ENCODE data around the gene HYPK.

HYPK gene, protein sequence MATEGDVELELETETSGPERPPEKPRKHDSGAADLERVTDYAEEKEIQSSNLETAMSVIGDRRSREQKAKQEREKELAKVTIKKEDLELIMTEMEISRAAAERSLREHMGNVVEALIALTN

DNA sequence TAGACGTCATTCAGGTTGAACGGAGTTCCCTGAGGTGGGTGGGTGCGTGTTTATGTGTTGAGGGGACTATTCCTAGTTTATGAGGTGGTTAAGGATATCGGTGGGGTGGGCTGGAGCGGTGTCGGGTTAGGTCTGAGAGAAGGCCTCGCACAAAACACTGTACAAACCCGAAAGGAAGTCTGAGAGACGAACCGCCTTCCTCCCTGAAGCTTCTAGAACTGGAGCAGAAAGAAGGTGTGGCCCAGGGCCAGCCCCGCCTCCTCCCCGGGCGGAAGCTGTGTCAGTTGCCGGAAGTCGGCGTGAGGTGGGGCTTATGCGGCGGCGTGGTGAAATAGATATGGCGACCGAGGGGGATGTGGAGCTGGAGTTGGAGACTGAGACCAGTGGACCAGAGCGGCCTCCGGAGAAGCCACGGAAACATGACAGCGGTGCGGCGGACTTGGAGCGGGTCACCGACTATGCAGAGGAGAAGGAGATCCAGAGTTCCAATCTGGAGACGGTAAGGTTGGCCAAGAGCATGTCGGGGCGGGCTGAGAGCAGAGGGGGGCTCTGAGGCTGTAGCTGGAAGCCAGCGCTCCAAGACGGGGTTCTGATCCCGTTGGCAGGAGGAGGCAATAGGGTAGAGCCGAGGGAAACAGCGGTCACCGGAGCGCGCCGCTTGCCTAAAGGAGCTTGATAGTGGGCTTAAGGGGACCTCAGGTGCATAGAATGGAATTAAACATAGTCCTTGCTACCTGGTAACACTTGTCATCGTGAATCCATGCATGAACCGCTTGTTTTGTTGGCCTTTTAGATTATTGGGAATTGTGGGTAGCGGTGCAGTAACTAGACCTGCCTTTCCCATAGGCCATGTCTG lies at the start of gene HYPK:
HYPK (plus strand) TSS at position 314 of the 856 bp plus-strand sequence; CDS start at position 338, 24 bp downstream.
- TF ChIP-seq POLR2A (IDR thresholded peaks at IDR 0.05; ENCODE audit: low read length) (peak; percentile 85), GATA1 (IDR thresholded peaks at IDR 0.05; ENCODE audit: low read depth, low read length) (no peak)
- peak; percentile 91 to 93 for DNase-seq

DNA sequence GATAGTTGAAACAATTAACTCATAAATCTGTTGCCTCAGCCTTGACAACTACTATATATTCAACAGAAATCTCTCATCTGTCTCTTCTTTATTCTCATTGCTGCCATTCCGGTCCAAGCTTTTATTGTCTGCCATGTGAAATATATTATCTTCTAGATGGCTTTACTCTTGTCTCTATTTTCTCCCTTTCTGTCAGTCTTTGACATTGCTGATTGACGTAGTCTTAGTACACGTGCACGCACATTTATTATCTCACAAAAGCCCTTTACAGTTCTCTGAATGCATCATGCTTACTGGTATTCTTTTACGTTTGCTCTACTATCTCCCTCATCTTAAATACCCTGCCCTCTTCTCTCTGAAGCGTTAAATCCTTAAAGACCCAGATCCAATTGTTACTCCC lies 48.5 kb upstream of the HYPK start:
- TF ChIP-seq GATA1 (IDR thresholded peaks at IDR 0.05; ENCODE audit: low read depth, low read length) = no peak
- no peak for TF ChIP-seq POLR2A (IDR thresholded peaks at IDR 0.05; ENCODE audit: low read length)
- no peak for DNase-seq

DNA sequence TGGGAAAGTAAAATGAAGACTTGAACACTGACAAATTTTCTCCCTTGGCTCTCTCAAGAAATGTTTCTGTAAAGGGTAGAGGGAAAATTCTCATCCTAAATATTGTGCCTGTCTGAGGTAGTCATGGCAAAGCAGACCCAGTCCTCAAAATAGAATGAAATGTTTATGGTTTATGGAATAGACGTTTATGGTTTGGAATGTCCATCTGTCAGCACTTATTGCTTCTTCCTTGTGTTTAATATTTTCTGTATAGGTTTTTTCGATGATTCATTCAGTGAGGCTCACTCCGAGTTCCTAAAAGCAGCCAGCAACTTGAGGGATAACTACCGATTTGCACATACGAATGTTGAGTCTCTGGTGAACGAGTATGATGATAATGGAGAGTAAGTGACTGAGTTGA lies 37.6 kb upstream of the HYPK start:
- TF ChIP-seq GATA1 (IDR thresholded peaks at IDR 0.05; ENCODE audit: low read depth, low read length) (no peak), POLR2A (IDR thresholded peaks at IDR 0.05; ENCODE audit: low read length) (no peak)
- DNase-seq = no peak

DNA sequence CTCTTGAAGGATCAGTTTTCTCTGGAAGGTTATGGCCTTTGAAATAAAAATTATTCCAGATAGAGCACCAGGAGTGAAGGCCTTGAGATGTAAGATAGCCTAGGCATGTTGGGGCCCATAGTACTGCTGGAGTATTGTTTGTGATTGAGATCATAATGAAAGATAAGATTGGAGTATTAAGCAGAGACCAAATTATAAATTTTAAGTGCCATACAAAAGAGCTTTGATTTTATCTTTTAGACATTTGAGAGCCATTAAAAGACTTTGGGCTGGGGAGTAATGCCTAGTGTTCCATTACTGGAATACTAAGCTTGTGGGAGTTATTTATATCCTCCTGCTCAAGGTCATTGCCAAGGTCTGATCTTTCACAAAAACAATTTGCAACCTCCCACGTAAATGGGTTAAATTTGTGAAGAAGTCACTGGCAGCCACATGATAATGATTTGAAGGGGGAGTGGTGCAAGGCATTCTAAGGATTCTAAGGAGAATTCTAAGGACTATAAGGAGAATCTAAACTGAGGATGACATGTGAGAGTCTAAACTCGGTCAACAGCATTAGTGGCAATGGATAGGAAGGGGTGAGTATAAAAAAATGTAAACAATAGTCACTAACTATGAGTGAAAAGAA lies 36.5 kb upstream of the HYPK start:
- no peak for DNase-seq
- TF ChIP-seq GATA1 (IDR thresholded peaks at IDR 0.05; ENCODE audit: low read depth, low read length) (no peak), POLR2A (IDR thresholded peaks at IDR 0.05; ENCODE audit: low read length) (no peak)

DNA sequence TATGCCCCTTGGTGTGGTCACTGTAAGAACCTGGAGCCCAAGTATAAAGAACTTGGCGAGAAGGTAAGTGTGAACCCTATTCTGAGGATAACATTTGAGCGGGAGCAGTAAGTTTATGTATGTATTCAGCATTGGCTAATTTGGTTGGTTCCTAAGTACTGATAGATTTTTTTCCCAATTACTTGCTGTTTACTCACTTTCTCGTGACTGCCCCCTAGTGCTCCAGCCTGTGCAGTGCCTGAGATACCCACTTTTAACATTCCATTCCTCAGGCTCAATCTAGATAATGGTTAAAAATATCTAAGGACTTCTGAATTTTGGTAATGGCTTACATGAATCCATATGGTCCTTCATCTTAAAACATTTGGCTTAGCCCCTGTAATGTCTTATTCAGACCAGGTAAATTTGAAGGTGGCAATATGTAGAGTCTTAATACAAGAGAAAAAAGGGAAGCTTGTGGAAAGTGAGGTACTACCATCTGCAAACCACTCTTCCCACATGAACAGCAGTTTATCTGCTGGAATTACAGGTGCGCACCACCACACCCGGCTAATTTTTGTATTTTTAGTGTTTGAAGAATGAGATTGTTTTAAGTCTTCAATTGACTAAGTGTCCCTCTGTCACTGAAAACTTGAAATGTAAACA lies 30.7 kb upstream of the HYPK start:
- TF ChIP-seq POLR2A (IDR thresholded peaks at IDR 0.05; ENCODE audit: low read length) (no peak), GATA1 (IDR thresholded peaks at IDR 0.05; ENCODE audit: low read depth, low read length) (no peak)
- DNase-seq = peak; percentile 68 to 82

DNA sequence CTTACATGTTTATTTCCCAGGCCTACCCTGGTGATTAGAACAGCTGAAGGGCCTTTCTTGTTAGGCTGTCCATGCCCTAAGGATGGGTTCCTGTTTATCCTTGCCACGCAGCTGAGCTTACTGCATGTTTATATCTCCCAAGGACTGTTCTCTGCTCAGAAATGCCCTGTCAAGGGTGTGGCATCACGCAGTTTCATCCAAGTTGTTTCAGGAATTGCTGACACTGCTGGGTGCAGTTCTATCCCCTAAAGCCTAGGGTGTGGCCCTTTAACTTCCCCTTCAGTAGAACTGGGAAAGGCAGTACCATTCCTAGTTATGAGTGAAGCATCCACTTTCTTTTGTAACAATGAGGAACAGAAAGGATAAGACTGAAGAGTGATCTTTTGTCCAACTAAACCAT lies 28.6 kb upstream of the HYPK start:
- peak; percentile 17 to 37 for DNase-seq
- TF ChIP-seq POLR2A (IDR thresholded peaks at IDR 0.05; ENCODE audit: low read length) (no peak), GATA1 (IDR thresholded peaks at IDR 0.05; ENCODE audit: low read depth, low read length) (no peak)

DNA sequence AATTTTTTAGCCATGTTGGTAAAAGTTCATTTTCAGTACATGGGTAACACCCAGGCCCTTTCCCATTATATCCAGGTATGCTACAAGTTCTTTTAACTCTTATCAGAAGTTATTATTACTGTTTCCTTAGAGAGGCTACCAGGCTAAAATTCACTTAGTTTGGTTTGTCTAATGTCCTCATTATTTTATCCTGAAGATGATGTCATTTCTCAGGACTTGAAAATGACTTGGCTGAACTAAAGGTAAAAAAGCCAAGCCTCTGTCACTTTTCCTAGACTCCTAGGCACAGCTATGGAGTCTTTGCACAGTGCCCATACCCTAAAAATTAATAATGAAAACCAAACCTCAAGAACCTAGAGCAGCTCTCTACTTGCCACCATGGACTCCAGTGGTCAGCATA lies 27.8 kb upstream of the HYPK start:
- DNase-seq = no peak
- TF ChIP-seq GATA1 (IDR thresholded peaks at IDR 0.05; ENCODE audit: low read depth, low read length) (no peak), POLR2A (IDR thresholded peaks at IDR 0.05; ENCODE audit: low read length) (no peak)

DNA sequence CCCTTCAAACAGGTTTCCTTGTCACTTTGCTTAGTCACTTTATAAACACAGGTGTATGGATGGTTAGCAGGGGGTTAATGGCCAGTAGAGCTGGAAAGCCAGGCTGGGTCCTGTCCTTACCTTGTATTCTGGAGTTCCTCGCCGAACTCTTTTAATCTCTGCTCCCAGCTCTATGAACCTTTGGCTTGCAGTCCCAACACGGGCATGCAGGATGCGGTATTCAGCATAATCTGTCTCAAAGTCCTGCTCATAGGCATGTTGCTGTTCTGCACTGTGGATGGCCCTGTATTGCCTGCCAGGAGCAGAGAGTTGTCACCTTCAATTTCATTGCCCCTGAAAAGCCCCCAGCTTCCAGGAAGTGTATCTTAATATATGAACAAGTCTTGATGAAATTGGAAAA lies 26.3 kb upstream of the HYPK start:
- no peak for DNase-seq
- TF ChIP-seq POLR2A (IDR thresholded peaks at IDR 0.05; ENCODE audit: low read length) (no peak), GATA1 (IDR thresholded peaks at IDR 0.05; ENCODE audit: low read depth, low read length) (no peak)

DNA sequence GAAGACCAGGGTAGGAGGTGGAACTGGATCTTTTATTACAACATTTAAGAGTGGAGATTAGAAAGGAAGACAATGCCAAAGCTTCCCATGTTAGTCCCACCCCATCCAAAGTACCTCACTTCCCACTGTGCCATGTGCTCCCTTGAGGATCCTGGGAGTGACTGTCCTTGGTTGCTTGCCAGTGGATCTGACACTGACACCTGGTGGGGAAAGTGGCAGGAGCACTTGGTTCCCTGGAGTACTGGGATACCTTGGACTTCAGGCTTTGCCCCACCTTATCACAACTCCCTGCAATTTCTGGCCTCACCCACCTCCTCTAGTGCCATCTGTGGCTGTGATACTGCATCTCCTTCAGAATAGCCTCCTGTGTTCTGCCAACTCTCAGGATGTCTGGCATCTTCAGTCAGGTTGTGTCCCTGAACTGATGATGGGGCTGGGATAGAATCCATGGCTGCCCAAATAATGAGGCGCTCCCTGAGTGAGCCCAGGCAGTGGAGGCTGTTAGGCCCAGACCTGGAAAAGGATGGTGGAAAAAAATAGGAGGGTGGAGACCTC lies 24.9 kb upstream of the HYPK start:
- no peak for TF ChIP-seq GATA1 (IDR thresholded peaks at IDR 0.05; ENCODE audit: low read depth, low read length)
- no peak for TF ChIP-seq POLR2A (IDR thresholded peaks at IDR 0.05; ENCODE audit: low read length)
- DNase-seq = peak; percentile 18 to 42

DNA sequence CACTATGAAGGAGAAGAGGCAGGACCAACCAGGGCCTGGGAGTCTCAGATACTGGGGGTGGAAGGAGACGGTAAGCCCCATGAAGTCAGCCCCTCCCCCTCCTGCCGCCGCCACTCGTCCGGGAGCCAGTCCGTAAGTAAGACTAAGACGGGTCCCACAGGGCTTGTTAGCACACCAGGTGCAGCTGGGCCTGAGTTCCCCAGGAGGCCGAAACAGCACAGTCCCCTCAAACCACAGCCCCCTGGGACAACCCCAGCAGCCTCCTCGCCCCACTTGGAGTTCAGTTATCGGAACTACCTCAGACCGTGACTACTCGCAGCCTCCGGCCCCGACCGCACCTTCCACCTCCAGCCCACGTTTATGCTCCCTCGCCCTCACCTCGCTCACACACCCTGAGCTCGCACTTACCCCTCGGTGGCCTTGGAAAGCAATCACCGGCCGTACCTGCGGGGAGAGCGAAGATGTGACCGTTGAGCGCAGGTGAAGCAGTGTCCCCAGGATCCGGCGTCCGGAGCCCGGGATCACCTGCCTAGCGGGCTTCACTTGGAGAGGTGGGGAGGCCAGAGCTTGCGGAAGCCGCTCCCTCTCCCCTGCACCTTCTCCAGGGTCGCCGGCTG lies 24.2 kb upstream of the HYPK start:
- TF ChIP-seq GATA1 (IDR thresholded peaks at IDR 0.05; ENCODE audit: low read depth, low read length) (no peak), POLR2A (IDR thresholded peaks at IDR 0.05; ENCODE audit: low read length) (no peak)
- DNase-seq = peak in 1 of 2 experiments; percentile 20

DNA sequence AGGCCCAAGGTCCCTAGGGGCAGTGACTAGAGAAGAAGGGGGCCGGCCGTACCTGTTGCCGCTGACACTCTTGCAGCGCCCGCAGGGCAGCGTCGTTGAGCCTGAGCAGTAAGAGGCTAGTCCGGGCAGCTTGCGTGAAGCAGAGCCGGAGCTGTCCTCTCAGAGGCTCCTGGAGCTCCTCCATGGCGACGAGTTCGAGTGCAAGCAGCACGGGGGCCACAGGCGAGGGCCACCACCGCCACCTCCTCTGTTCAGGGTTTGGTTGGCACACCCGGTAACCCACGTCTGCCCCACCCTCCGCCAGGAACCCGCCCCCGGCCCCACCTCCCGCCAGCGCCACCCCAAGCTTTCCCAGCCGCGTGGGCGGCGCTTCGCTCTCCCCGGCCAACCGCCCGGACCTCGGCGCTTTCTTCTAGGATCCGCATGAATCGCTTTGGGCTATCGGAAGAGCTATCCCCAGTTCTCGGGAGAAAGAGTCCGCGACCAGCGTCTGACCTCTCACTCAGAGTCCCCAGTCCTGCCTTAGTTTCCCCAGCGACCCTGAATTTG lies 23.6 kb upstream of the HYPK start, which contains the start of gene ELL3:
ELL3 (minus strand) TSS at position 249 of the 549 bp plus-strand sequence; CDS start at position 184, 65 bp downstream.
- DNase-seq = peak; percentile 86 to 89
- no peak for TF ChIP-seq GATA1 (IDR thresholded peaks at IDR 0.05; ENCODE audit: low read depth, low read length)
- no peak for TF ChIP-seq POLR2A (IDR thresholded peaks at IDR 0.05; ENCODE audit: low read length)

DNA sequence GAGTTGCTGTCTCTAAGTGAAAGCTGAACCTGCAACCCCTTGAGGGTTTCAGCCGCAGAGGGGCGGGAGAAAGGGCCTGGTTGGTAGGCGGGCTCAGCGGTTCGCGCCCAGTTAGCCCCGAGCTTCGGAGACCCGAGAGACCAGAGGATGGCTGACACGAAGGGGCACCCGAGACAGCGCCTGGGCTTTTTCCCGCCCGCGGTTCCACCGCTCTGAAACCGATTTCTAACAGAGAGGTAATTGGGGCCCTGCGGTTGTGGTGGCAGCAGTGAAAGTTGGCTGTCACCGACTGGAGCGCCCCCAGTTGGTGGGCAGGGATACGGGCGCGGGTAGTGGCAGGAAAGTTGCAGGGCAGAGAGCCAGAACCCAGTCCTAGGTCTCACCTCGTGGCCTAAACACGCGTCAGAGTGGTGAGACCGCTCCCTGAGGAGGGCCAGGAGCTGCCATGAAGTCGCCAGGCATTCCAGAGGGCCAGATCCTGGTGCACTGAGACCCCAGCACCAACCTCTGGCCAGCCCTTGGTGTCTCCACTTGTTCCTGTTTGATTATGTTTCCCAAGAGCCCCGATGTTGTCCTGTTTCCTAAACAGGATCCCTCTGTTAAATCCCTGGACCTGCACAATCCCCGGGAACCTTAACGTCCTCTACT lies 23.0 kb upstream of the HYPK start:
- TF ChIP-seq POLR2A (IDR thresholded peaks at IDR 0.05; ENCODE audit: low read length) (peak; percentile 78), GATA1 (IDR thresholded peaks at IDR 0.05; ENCODE audit: low read depth, low read length) (no peak)
- DNase-seq = peak; percentile 91 to 92

Data from erythroblast (primary cell).